NCI-H2029 treated with DMSO at 0.1 percent for 48 hours (cell line): ENCODE measurements around the gene OSM.

Experiments used
- DNase-seq: peaks from one replicate; lab custom pipeline; 2025; lab: John Stamatoyannopoulos, UW

Gene OSM

DNA sequence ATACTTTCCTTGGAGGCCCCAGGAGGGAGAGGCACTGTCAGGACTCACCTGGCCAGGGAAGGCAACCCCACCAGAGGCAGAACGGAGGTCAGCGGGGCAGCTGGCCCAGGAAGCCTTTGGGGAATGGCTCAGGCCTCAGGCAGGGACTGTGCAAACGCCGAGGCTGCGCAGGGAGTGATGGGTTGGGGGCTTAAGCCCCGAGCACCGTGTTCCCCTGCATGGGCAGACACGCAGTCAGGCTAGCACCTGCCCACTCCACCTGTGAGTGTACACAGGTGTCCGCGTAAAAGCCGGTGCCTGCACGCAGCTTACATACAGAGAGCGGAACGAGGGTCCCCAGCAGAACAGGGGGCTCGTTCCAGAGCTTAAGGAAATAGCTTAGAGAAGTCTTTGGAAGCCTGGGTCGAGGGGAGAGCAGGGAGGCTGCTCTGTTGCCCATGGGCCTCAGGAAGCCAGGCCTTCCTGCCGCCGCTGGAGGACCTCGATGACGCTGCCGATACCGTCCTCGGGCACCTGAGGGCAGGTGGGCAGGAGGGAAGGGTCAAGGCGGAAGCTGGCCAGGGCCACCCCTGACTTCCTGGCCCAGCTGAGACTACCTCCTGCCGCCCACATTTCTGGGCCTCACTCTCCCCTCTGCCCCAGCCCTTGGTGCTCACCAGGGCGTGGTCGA, 18.7 kb upstream of the OSM start:
- DNase-seq: no peak

DNA sequence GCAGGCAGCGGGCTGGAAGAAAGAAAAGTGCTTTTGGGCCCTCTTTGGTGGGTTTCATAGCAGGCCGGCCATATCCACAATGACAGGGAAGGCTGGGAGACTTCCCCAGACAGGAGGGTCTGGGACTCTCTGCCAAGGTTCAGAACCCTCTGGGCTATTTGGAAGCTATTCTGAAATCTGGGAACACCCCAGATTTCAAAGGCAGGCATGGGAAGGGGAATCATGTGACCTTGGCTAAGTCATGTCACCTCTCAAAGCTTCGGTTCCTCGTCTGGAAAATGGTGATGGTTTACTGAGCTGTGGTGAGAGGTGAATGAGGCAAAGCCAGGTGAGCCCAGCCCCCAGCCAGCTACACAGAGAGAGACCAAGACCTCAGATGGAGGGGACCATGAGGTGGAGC, 18.0 kb upstream of the OSM start:
- DNase-seq: no peak

DNA sequence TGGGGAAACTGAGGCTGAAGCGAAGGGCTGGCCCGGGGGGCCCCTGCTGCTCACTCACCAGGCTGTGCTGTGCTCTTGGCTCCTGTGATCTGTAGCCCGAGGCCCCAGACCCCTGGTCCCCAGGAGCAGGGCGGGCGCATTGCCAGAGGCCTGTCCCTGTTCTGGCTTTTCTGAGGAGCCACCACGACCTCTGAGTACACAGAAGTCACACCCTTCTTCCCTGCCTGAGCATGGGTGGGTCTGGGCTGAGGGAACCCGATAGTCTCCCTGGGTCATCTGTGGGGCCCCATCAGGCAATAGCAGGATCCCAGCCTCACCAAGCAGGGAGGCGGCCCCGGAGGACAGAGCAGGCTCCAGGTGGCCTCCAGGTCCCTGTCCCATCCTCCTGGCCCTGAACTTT, 17.5 kb upstream of the OSM start:
- no peak for DNase-seq

DNA sequence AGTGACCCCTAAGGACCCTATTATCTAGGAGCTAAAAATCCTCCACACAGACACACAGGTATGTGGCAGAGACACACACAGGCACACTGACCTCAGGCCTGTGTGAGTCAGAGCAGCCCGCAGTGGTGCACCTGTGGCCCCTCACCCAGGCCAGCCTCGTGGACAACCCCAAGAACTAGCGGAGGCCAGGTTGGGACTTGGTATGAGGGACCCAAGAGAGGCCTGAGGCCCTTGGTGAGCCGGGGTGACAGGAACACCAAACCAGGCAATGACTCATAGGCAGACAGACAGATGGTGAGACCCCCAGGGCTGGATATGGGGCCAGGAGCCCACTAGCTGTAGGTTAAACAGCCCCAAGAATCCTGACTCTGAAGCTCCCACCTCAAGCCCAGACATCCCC, 16.7 kb upstream of the OSM start:
- DNase-seq: no peak

DNA sequence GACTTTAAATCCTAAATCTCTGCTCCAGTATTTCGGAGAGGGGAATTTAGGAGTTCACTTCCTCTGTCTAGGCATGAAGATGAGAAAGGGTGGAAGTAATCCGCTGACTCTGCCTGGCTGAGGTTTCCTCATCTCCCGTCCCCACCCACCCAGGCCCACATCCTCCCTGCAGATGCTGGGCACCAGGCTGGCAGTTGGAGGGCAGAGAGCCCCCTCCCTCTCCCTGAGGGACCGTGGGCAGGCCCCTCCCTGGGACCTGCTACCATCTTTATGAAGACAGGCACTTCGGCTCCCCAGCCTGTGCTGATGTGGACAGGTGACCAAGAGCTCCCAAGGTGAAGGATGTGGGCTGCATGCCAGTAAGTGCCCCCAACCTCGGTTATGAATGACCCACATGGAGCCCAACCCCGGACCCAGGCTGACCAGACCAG, 16.0 kb upstream of the OSM start:
- DNase-seq: no peak

DNA sequence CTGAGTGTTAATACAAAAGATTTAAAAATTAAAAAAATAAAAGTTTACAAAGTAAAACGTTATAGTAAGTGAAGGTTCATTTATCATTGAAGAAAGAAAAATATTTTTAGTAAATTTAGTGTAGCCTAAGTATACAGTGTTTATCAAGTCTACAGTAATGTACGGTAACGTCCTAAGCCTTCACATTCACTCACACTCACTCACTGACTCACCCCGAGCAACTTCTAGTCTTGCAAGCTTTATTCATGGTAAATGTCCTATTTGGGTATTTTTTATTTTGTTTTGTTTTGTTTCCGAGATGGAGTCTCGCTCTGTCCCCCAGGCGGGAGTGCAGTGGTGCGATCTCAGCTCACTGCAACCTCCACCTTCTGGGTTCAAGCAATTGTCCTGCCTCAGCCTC, 13.9 kb upstream of the OSM start:
- DNase-seq: no peak

DNA sequence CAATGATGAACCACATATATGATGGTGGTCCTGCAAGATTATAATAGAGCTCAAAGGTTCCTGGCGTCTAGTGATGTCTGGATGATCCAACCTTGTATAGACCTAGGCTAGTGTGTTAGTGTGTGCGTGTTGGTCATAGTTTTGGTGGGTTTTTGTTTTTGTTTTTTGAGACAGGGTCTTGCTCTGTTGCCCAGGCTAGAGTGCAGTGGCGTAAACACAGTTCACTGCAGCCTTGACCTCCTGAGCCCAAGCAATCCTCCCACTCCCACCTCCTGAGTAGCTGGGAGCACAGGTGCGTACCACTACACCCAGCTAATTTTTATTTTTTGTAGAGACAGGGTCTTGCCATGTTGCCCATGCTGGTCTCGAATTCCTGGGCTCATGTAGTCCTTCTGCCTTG, 13.3 kb upstream of the OSM start:
- DNase-seq: no peak

DNA sequence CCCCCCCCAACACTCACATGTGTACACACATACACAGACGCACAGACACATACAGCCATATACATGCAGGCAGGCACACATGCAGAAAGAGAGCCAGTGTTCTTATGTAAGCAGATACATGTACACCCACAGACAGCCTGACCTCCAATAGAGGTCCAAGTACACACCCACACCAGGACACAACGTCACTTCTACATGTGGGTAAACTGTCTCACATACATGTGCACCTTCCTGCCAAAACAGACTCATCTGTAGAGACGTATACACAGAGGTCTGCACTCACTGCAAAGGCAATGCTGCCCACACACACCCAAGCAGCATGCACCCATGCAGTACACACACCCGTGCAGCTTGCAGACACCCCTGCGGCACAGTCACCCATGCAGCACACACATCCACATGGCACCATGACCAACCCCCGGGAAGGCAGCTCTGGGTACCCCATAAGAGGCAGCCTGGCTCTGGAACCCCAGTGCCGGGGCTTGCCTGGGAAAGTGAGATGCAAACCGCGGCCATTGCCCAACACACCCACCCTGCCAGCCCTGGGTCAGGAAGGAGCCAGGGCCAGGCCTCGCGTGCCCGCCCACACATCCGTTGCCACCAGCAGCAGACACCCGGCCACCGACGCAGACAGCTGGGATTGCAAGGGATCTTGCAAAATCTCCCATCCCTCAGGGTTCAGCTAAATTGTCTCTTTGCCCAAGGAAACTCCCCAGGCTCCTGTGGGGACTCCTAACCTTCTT, 12.6 kb upstream of the OSM start:
- no peak for DNase-seq

DNA sequence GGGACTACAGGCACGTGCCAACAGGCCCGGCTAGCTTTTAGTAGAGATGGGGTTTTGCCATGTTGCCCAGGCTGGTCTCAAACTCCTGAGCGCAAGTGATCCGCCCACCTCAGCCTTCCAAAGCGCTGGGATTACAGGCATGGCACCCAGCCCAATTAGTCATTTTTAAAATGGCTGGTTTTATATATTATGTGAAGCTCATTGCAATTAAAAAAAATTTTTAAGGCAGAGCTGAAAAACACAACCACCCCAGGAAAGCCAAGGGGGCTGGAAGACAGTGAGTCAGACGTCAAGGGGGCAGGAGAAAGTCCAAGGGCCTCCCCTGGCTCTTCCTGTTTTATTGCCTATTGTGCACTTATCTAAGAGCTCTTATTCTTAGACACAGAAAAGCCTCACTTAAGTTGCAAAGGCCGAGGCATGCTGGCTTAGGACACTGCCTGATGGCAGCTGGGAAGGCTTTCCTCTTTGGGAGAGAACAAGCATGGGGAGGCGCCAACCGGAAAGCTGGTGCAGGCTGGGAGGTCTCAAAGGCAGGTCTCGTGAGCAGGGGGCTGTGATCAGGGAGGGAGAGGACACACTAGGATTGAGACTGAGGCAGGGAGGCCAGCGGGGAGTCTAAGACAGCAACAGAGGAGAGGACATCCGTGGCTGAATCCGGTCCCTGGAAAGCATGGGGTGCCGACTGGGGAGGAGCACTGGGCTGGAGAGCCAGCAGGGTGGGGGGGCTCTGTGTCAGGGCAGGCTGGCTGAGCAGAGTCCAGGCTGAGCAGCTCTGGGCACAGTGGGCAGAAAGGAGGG, 11.1 kb upstream of the OSM start:
- DNase-seq: no peak

DNA sequence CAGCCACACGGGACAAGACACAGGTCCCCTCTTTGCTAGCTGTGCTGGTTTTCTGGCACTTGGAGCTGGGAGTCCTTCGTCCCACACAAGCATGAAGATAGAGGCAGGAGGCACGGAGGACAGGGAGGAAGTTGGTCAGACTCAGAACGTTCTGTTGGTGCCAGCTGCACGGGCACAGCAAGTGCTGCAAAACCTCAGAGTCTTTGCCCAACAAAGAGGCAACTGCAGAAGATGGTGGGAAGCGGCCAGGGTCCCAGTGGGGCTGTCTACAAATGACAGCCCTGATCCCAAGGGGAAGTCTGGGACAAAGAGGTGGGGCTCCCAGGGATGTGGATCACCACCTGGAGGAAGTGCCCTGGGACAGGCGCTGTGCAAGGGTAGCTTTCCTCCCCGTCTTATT, 9.4 kb upstream of the OSM start:
- no peak for DNase-seq

DNA sequence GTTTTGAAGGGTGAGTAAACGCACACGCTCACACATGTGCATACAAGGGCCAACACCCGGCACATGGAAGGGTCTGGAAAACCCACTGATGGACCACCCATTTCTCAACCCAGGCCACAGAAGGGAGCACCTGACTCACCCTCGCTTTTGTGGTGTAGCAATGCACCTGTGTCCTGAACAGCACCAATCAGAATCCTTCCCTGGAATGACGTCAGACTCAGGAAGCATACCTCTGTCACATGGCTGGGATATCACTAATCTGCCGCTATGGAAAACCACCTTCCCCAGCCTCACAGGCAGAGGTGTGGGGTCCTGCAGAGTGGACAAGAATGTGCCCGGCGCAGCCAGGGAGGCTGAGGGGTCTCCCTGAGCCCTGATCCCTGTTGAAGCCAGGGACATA, 9.0 kb upstream of the OSM start:
- DNase-seq: no peak

DNA sequence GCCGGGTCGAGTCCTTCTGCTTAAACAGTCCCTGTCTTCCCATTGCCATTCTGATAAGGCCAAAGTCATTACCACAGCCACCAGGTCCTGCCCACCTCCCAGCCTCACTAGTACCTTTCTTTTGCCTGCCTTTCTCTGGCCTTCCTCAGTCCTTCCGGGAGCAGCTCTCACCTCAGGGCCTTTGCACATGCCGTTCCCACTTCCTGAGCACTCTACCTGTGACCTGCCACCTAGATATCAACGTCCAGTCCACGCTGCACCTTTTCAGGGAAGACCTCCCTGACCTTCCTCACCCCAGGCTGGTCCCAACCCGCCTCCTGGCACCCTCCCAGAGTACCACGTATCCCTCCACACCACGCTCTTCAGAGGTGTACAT, 7.8 kb upstream of the OSM start:
- no peak for DNase-seq

DNA sequence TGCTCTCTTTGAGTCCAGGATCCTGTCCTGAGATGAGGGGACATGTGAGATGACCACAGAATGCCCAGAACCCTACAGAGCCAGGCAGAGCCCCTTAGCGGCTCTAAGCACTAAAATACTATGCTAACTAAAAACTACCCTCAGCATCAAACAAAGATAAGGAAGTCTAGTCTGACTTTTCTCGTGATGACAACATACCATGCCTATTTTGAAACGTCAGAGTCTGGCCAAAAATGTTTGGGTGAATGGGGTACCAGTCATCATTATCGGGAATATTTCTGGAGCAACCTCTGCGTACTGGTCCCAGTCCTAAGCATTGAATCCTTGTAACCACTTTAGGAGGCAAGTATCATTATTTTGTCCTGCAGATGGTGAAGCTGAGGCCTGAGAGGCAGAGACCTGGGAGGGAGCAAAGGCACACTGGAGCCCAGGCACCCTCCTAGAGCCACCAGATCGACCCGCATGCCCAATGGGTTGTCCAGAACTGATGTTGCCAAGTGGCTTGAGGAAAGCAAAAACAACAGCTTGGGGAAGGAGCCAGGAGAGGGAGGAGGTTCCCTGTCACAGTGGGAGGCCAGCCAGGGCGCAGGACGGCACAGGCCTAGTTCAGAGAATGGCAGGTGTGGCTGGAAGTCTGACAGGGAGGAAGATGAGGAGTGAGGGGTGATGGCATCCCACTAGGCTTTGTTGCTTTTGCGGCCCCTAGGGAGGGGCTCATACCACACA, 7.2 kb upstream of the OSM start:
- DNase-seq: no peak

DNA sequence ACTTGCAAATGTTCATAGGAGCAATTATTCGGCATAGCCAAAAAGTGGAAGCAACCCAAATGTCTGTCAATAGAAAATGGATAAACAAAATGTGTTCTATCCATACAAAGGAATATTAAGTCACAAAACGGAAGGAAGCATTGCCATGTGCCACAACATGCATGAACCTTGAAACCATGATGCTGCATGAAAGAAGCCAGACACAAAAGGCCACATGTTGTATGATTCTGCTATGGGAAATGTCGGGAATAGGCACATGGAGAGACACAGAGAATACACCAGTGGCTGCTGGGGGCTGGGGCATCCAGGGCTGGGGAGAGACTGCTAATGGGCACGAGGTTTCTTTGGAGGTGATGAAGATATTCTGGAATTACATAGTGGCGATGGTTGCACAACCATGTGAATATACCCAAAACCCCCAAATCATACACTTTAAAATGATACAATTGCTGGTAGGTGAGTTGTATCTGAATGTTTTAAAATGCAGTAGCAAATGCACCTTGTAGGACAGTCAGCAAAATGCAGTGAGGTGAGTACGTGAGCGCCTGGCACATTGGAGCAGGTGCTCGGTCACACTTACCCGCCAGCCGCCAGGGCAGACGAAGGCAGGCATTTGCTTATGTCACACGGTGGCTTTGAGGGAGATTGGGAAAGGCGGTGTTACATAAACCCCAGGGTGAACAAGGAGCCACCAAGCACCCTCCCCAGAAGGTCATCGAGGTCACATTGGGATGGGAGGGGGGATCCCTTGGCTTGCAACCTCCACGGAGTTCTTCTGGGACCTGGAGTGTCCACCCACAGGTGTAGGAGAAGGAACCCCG, 6.3 kb upstream of the OSM start:
- DNase-seq: no peak

DNA sequence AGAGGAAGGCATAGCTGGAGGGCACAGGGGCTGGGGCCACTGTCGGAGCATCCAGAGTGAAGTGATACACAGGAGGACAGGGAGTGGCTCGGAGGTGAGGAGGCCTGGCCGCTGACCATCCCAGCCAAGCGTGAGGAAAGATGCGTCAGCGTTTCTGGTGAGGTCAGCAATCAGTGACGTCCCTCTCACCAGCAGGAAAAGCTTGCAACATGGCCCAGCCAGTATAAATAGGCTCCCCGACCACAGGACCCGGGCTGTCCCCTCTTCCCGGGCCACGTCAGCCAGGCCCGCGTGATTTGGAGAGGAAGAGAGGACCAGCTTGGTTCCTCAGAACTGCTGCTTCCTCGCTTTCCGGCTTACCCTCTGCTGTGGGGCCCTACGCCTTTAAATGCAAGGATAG, 4.2 kb upstream of the OSM start:
- no peak for DNase-seq

DNA sequence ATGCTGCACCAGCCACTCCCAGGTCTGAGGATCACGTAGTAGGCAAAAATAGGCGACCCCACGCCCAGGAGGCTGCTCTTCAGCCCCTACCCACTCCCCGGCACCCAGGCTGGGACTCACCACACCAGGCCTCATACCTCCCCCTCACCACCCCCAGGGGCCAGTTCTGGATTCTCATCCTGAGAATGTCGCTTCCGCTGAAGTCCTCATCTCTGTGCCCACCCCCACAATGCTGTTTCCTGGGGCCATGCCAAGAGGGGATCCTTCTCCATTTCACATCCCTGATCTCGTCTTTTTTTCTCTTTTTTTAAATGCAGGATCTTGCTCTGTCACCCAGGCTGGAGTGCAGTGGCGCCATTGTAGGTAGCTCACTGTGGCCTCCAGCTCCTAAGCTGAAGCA, 1.7 kb upstream of the OSM start:
- no peak for DNase-seq

DNA sequence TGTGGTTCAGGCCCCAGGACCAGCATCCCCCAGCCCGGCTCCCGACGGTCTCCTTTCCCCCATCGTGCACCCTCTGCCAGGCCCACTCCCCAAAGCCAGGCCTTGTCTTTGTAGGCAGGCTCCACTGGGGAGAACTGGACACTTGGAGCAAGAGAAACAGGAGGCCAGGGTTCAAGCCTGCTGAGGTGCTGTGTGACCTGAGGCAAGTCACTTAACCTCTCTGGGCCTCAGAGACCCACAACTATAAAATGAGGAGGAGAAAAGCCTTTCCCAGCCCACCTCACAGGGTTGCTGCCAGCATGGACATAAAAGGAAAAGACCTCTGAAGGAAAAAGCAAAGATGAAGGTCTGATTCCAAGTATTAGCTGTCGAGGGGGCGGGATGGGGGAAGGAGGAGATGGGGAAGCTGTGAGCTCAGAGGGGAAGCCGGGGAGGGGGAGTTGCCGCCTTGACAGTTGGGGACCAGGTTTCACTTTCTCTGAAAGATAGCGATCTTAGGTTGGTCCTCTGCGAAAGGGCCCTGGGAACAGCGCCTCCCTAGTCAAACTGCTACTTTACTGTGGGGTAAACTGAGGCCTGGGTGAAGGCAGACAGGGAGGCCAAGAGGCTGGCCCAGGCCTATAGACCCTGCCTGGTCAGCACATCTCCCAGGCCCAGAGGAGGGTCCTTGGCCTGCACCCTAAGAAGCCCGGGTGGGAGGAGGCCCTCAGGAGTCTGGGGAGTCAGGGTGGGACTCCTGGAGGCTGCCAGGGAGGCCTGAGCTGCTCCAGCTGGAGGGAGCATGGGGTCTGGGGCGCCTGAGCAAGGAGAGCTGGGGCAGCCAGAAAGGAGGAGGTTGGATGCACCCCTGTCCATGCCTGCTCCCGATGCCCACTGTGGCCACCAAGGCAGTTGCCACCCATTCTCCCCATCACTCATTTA, 991 bp upstream of the OSM start:
- DNase-seq: no peak

DNA sequence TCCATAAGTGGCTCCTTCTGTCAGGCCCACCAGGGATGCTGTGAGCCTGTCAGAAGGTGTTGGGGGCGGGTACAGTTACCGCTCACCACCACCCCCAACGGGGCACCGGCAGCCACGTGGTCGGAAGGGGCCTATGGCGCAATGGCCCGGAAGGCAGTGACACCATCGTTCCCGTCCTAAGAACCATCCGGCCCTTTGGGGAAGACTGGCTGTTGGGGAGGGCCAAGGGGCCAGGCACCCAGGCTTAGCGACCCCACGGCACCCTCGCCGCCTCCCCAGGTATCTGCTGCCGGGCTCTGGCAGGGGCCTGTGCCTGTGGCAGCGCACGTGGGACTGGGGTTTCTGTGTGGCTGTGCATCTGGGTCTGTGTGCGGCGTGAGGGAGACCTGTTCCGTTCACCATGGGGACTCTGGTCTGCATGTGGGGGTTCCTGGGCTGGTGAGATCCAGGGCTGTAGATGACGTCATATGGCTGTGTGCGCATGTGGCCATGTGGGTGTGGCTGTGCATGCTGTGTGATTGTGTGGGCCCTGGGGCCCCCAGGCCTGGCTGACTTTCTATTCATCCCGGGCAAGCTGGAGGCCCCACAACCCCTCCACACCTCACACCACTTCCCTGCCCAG, 717 bp downstream of the OSM start:
- DNase-seq: no peak

DNA sequence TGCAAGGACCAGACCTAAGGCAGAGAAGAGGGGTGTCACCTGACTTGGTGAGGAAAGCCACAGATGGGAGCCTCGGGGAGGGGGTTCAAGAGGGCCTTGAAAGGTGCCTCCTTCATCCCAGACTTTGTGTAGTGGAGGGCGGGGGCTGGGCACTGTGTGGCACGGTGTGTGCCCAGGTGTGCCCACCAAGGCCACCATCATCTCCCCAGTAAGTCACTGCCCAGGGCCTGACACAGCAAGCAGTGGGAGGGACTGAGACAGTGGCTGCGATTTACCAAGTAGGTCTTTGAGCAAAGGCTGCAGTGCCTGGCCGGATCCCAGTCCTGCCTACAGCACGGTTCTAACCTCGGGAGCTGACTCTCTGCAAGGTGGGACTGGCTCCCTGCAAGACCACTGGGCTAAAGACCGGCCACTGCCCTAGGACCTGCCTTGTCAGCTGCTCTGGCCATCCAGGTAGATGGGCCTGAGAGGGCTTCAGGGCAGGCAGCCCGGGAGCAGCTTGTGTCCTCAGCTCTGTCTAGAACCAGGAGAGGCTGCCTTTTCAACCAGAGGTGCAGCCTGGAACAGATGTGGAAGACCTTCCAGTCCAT, 1.4 kb downstream of the OSM start:
- DNase-seq: no peak

DNA sequence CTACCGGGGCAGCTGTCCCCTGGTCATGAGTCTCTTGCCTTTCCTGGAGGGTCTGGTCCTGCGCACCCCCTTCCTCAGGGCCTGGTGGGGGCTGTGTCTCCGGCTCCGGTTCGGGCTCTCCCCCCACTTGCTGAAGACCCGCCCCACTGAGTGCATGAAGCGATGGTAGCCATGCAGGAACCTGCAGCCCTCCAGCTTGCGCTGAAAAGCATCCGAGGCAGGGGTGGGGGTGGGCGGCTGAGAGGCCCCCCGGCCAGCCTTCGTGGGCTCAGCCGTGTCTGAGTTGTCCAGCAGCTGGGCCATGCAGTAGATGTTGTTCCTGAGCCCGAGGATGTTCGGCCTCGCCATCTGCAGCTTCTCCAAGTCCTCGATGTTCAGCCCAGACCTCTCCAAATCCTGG, 2.8 kb downstream of the OSM start:
- DNase-seq: no peak
